IMR-90 (cell line): ENCODE measurements around the gene CTNNA1. TPM values are rescaled to one million over a fixed set of nuclear protein-coding genes. Genes with fewer than 3 reads are reported as not detected.

Experiments used
- ATAC-seq: fragments of 200-7000 bp; cut with Tn5 transposase; 2 replicates; pipeline ENCODE4 v1.9.1; 2020; ENCODE audit warnings: low read depth, mild to moderate bottlenecking, moderate library complexity
- BruUV-seq: library from RNA; stranded (reverse); fragments of 400-500 nt; replicated peaks from 2 replicates; lab custom pipeline; 2021; lab: Mats Ljungman, UMichigan
- CTCF ChIA-PET: fragments of 300-600 bp; formaldehyde crosslinking; extraction: SDS; loops from one replicate; lab custom pipeline; 2021; ENCODE audit warnings: antibody characterized with exemption; lab: Yijun Ruan, JAX
- POLR2A ChIA-PET: fragments of 300-600 bp; sonication (Branson Sonifier 250); formaldehyde crosslinking; loops from one replicate; lab custom pipeline; 2022; ENCODE audit warnings: antibody characterized with exemption; ENCODE audit not compliant: unreplicated experiment; lab: Charles Lee
- DNase-seq: peaks from one replicate; pipeline ENCODE4 v3.0.0; 2013
- H2AFZ ChIP-seq: replicated peaks from 2 replicates; pipeline ENCODE3; 2013; ENCODE audit warnings: low read length, mild to moderate bottlenecking; ENCODE audit not compliant: poor library complexity
- H2AK5ac ChIP-seq: 2 replicates; pipeline ENCODE4 v1.6.1; 2013; ENCODE audit warnings: low read depth, low read length, inconsistent platforms
- H2AK9ac ChIP-seq: replicated peaks from 2 replicates; pipeline ENCODE3; 2013; ENCODE audit warnings: mild to moderate bottlenecking, low read depth, low read length, moderate library complexity; ENCODE audit not compliant: poor library complexity
- H2BK120ac ChIP-seq: 2 replicates; pipeline ENCODE4 v1.6.1; 2013; ENCODE audit warnings: low read depth, low read length, inconsistent platforms
- H2BK15ac ChIP-seq: 3 replicates; pipeline ENCODE4 v1.6.1; 2013; ENCODE audit warnings: low read depth, low read length, inconsistent platforms
- H2BK20ac ChIP-seq: 2 replicates; pipeline ENCODE4 v1.6.1; 2013; ENCODE audit warnings: low read depth, mild to moderate bottlenecking, inconsistent platforms, low read length, moderate library complexity
- H2BK5ac ChIP-seq: 2 replicates; pipeline ENCODE4 v1.6.1; 2013; ENCODE audit warnings: mild to moderate bottlenecking, low read depth, low read length, inconsistent platforms; ENCODE audit not compliant: poor library complexity, severe bottlenecking
- H3K14ac ChIP-seq: replicated peaks from 2 replicates; pipeline ENCODE4 v1.6.1; 2013; ENCODE audit warnings: low read depth, low read length, inconsistent platforms
- H3K18ac ChIP-seq: 2 replicates; pipeline ENCODE4 v1.6.1; 2013; ENCODE audit warnings: low read depth, low read length, control low read depth
- H3K23ac ChIP-seq: 2 replicates; pipeline ENCODE4 v1.6.1; 2013; ENCODE audit warnings: low read depth, low read length, inconsistent platforms
- H3K27ac ChIP-seq: 2 replicates; pipeline ENCODE4 v1.5.1; 2013; ENCODE audit warnings: mild to moderate bottlenecking, control low read depth, low read length; ENCODE audit not compliant: insufficient read depth
- H3K27me3 ChIP-seq: 2 replicates; pipeline ENCODE4 v1.6.1; 2013; ENCODE audit warnings: low read length; ENCODE audit not compliant: control insufficient read depth, insufficient read depth
- H3K36me3 ChIP-seq: 2 replicates; pipeline ENCODE4 v1.6.1; 2013; ENCODE audit warnings: low read length, mixed read lengths; ENCODE audit not compliant: control insufficient read depth, insufficient read depth
- H3K4ac ChIP-seq: 2 replicates; pipeline ENCODE4 v1.6.1; 2013; ENCODE audit warnings: low read depth, low read length, inconsistent platforms
- H3K4me1 ChIP-seq: 2 replicates; pipeline ENCODE4 v1.6.1; 2013; ENCODE audit warnings: low read length, mixed read lengths; ENCODE audit not compliant: control insufficient read depth, insufficient read depth
- H3K4me2 ChIP-seq: 2 replicates; pipeline ENCODE4 v1.6.1; 2013; ENCODE audit warnings: low read depth, mild to moderate bottlenecking, control low read depth, low read length, moderate library complexity
- H3K4me3 ChIP-seq: 2 replicates; pipeline ENCODE4 v1.5.1; 2013; ENCODE audit warnings: low read depth, mild to moderate bottlenecking, control low read depth, low read length, moderate library complexity; ENCODE audit not compliant: insufficient read depth
- H3K56ac ChIP-seq: 2 replicates; pipeline ENCODE4 v1.6.1; 2013; ENCODE audit warnings: low read length, inconsistent platforms; ENCODE audit not compliant: insufficient read depth; ENCODE audit errors: extremely low read depth
- H3K79me1 ChIP-seq, 2 experiments: 2 replicates each; pipeline ENCODE4 v1.6.1; 2013; ENCODE audit warnings: low read length in 2 of 2, inconsistent platforms in 1 of 2, low read depth in 1 of 2
- H3K9ac ChIP-seq: 2 replicates; pipeline ENCODE4 v1.6.1; 2013; ENCODE audit warnings: low read depth, low read length, control low read depth
- H3K9me1 ChIP-seq: 2 replicates; pipeline ENCODE4 v1.6.1; 2013; ENCODE audit warnings: low read length, inconsistent platforms; ENCODE audit not compliant: insufficient read depth
- H3K9me3 ChIP-seq: 2 replicates; pipeline ENCODE4 v1.6.1; 2013; ENCODE audit warnings: low read length; ENCODE audit not compliant: control insufficient read depth, insufficient read depth
- H4K20me1 ChIP-seq: 2 replicates; pipeline ENCODE4 v1.6.1; 2013; ENCODE audit warnings: low read length, inconsistent platforms; ENCODE audit not compliant: insufficient read depth
- H4K5ac ChIP-seq: 2 replicates; pipeline ENCODE4 v1.6.1; 2013; ENCODE audit warnings: mild to moderate bottlenecking, low read depth, low read length, control low read depth
- H4K8ac ChIP-seq, 2 experiments: 2 replicates each; pipeline ENCODE4 v1.6.1; 2013; ENCODE audit warnings: low read depth in 2 of 2, low read length in 2 of 2, control low read depth in 1 of 2, inconsistent platforms in 1 of 2
- H4K91ac ChIP-seq: 2 replicates; pipeline ENCODE4 v1.6.1; 2013; ENCODE audit warnings: low read depth, low read length, inconsistent platforms; ENCODE audit not compliant: insufficient read depth
- BHLHE40 ChIP-seq: fragments of 150-350 bp; IDR thresholded peaks from 2 replicates; pipeline ENCODE4 v1.6.1; 2016; ENCODE audit warnings: mild to moderate bottlenecking, low read depth, low read length
- CEBPB ChIP-seq: IDR thresholded peaks from 2 replicates; pipeline ENCODE4 v1.6.1; 2012; ENCODE audit warnings: low read depth, low read length, improper control_type of control experiment
- ELK1 ChIP-seq: fragments of 150-350 bp; IDR thresholded peaks from 2 replicates; pipeline ENCODE4 v1.6.1; 2016; ENCODE audit warnings: low read depth, mild to moderate bottlenecking, low read length, moderate library complexity, borderline replicate concordance
- FOS ChIP-seq: fragments of 150-350 bp; IDR thresholded peaks from 2 replicates; pipeline ENCODE4 v1.6.1; 2016; ENCODE audit warnings: low read depth, low read length
- MAFK ChIP-seq: IDR thresholded peaks from 2 replicates; pipeline ENCODE4 v1.6.1; 2012; ENCODE audit warnings: low read depth, low read length, improper control_type of control experiment
- RAD21 ChIP-seq: IDR thresholded peaks from 2 replicates; pipeline ENCODE4 v1.6.1; 2012; ENCODE audit warnings: low read length, improper control_type of control experiment
- RCOR1 ChIP-seq: IDR thresholded peaks from 2 replicates; pipeline ENCODE4 v1.6.1; 2012; ENCODE audit warnings: mild to moderate bottlenecking, low read length, improper control_type of control experiment; ENCODE audit not compliant: insufficient replicate concordance
- SMC3 ChIP-seq: fragments of 150-350 bp; IDR thresholded peaks from 2 replicates; pipeline ENCODE4 v1.6.1; 2016; ENCODE audit warnings: low read depth, mild to moderate bottlenecking, antibody characterized with exemption, low read length, moderate library complexity
- WGBS, 2 experiments: methylation state at CpG; one replicate each; pipeline versions ENCODE4 v1.1.5 to v1.1.7; 2013; ENCODE audit warnings: missing lambda C conversion rate in 2 of 2; ENCODE audit not compliant: insufficient read length in 1 of 2; ENCODE audit errors: extremely low coverage in 2 of 2; 5-methylcytosine and 5-hydroxymethylcytosine counted together
- dilution Hi-C: fragments of 300-500 bp; cut with HindIII; formaldehyde crosslinking; loops from one replicate; pipeline ENCODE4 v1.14.3; 2018; ENCODE audit warnings: low sequenced_read_pairs; ENCODE audit not compliant: unreplicated experiment
- in situ Hi-C: fragments of 300-500 bp; cut with MboI; formaldehyde crosslinking; loops from 3 replicates; pipeline ENCODE4 v1.14.3; 2019; ENCODE audit warnings: low sequenced_read_pairs, inconsistent platforms, mixed read lengths
- intact Hi-C: fragments of 100-400 bp; cut with micrococcal nuclease; formaldehyde crosslinking; loops from 2 replicates; pipeline ENCODE4 v1.10.0; 2022
- polyA plus RNA-seq, 3 experiments: library from polyadenylated mRNA; depleted of rRNA; stranded (reverse); fragments of >200 nt; gene quantifications; 2 replicates each; pipeline ENCODE4 v1.2.3, GENCODE V29; 2012; ENCODE audit warnings: low replicate concordance in 1 of 3
- total RNA-seq: library from RNA; depleted of rRNA; stranded (reverse); fragments of >200 nt; gene quantifications from 2 replicates; pipeline ENCODE4 v1.2.3, GENCODE V29; 2012
- TF ChIP-seq, protein P1 (sequence below): conservative IDR thresholded peaks from 2 replicates; pipeline ENCODE4 v1.5.1; 2012; ENCODE audit warnings: mild to moderate bottlenecking, low read depth, low read length, improper control_type of control experiment
- TF ChIP-seq, protein P2 (sequence below): fragments of 150-350 bp; IDR thresholded peaks from 2 replicates; pipeline ENCODE4 v1.6.1; 2017; ENCODE audit warnings: mild to moderate bottlenecking, antibody characterized with exemption, low read length, low read depth

CTNNA1 gene
- total and polyA plus RNA-seq, 2 of the 4 experiments (the other 2 are of a cell fraction), result 220 to 471 TPM

DNA sequence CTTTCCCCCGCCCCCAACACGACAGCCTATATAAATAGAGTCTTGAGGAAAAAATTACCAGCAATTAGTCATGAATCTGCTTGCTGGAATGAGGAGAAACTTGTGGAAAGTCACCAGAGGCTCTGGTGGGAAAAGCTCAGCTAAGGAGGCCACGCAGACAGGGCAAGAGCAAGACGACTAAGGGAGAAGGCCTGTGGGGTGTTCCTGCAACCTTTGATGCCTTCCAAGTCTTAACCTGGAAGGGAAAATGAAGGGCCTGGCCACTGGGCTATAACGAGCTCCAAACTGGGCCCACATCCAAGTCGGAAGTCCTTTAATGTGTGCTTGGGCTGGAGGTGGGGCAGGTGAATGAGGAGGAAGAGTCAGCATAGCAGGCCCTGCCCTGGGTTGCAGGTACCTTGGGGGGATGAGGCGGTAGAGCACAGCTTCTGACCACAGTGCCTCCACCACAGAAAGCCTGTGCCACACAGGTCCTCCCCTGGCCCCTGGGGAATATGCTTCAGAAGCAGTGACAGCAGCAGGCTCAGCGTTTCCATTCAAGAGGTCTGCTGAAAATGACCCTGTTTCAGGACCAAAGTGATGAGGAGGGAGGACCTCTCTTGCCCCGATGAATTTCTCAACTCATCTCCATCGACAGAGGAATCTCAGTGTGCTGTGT, 214.7 kb downstream of the CTNNA1 start:
- 0 out of 2 replicates have a peak, but pooled peaks cover 4% of the 10 kb centered on the region for H3K9me1 ChIP-seq
- no peak overlapping the region for H2BK120ac ChIP-seq
- peaks cover 16% of the 10 kb centered on the region for H3K4me1 ChIP-seq
- H2AK5ac ChIP-seq, result no peak overlapping the region
- ATAC-seq (peak; percentile 42; the same call in 1 of the 2 replicates), DNase-seq (peak; percentile 36)
- H4K8ac ChIP-seq, result no peak overlapping the region
- no peak overlapping the region for H3K23ac ChIP-seq
- H2BK20ac ChIP-seq, result no peak overlapping the region
- no peak overlapping the region for H4K91ac ChIP-seq
- no TSS peak for BruUV-seq
- H3K36me3 ChIP-seq, result no peaks in the 10 kb centered on the region
- intact Hi-C loops (no loop called here), in situ Hi-C loops (no loop called here), dilution Hi-C loops (no loop called here)
- TF ChIP-seq RCOR1 (no peak), CEBPB (no peak), RAD21 (no peak), FOS (no peak), MAFK (no peak), SMC3 (no peak), BHLHE40 (no peak), ELK1 (no peak)
- TF ChIP-seq, protein P1, sequence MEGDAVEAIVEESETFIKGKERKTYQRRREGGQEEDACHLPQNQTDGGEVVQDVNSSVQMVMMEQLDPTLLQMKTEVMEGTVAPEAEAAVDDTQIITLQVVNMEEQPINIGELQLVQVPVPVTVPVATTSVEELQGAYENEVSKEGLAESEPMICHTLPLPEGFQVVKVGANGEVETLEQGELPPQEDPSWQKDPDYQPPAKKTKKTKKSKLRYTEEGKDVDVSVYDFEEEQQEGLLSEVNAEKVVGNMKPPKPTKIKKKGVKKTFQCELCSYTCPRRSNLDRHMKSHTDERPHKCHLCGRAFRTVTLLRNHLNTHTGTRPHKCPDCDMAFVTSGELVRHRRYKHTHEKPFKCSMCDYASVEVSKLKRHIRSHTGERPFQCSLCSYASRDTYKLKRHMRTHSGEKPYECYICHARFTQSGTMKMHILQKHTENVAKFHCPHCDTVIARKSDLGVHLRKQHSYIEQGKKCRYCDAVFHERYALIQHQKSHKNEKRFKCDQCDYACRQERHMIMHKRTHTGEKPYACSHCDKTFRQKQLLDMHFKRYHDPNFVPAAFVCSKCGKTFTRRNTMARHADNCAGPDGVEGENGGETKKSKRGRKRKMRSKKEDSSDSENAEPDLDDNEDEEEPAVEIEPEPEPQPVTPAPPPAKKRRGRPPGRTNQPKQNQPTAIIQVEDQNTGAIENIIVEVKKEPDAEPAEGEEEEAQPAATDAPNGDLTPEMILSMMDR, result no peak
- TF ChIP-seq, protein P2, sequence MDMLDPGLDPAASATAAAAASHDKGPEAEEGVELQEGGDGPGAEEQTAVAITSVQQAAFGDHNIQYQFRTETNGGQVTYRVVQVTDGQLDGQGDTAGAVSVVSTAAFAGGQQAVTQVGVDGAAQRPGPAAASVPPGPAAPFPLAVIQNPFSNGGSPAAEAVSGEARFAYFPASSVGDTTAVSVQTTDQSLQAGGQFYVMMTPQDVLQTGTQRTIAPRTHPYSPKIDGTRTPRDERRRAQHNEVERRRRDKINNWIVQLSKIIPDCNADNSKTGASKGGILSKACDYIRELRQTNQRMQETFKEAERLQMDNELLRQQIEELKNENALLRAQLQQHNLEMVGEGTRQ, result no peak
- no peaks in the 10 kb centered on the region for H4K20me1 ChIP-seq
- no peak overlapping the region for H2AFZ ChIP-seq
- no peak overlapping the region for H2BK5ac ChIP-seq
- H3K4me3 ChIP-seq, result no peak overlapping the region
- H3K4me2 ChIP-seq, result no peak overlapping the region
- H3K14ac ChIP-seq, result no peak overlapping the region
- WGBS, 2 experiments, result 85% methylated on average over 3 of the region's 10 CpGs; no CpG with 5 or more reads in 1 of the 2 experiments
- no peak overlapping the region for H2AK9ac ChIP-seq
- H3K27ac ChIP-seq, result no peak overlapping the region
- no peaks in the 10 kb centered on the region for H3K27me3 ChIP-seq
- no peak overlapping the region for H3K18ac ChIP-seq
- no peak overlapping the region for H2BK15ac ChIP-seq
- H3K4ac ChIP-seq, result no peak overlapping the region
- ChIA-PET POLR2A (no interaction called here), CTCF (no interaction called here)
- no peak overlapping the region for H3K56ac ChIP-seq
- H3K9ac ChIP-seq, result no peak overlapping the region
- no peaks in the 10 kb centered on the region for H3K79me1 ChIP-seq
- H4K5ac ChIP-seq, result no peak overlapping the region
- no peaks in the 10 kb centered on the region for H3K9me3 ChIP-seq
